GM12872 (cell line): ENCODE data around the gene CTTNBP2.

Experiments used
- CTCF ChIP-seq: IDR thresholded peaks from 3 replicates; pipeline ENCODE4 v1.5.1; 2011; ENCODE audit warnings: low read depth, mild to moderate bottlenecking, low read length, moderate library complexity; ENCODE audit not compliant: insufficient read depth

Gene CTTNBP2

GRCh38 chr7:117835016-117835664, 38.1 kb downstream of the CTTNBP2 start:
- no peak for TF ChIP-seq CTCF

DNA sequence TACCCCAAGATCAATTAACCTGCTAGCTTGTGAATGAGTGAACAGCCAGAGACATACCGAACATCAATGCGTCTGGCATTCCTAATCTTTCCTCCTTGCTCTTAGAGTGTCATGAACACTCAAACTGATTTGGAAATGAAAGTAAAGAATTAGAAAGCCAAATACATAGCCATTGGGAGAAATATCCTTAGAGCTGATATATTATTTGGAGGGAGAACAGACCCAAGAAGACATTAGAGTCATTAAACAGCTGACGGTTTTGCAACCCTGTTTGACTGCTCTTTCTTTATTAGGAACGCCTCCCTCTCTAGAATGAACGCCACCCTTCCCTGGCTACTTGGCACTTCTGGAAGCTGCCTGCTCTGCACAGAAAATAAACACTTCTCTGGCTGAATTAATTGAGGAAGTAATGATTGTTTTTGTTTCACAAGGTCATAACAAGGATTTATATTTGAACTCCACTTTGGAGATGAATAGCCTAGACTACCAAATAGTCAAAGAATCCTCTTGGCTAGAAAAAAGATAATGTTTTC, 42.8 kb downstream of the CTTNBP2 start:
- TF ChIP-seq CTCF = no peak

DNA sequence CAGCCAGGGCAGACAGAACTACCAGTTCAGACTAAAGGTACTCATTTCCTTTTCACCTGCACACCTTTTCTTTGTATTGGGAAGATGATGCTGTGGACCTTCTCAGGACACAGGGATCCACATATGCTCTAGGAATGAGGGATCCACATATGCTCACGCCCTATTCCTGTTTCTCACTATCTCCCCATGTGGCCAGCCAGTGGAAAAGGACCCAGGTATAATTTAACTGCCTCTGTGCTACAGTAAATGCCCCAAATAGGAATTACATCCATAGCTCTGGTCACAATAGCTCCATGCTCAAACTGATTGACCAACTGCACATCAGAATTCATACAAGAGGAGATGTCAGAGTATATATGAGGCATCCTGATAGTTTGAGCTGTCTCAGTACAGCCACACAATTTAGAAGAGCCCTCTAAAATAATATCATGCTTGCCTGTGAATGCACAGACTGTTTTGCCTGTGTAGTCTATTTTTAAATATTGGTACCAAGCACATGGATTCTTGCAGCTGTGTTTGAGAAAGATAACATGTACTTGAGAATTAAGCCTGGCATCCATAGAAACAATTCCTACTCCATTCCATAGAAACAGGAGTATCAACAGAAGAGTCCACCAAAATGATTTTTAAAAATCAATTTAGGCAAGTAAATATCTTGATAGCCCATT, 43.7 kb downstream of the CTTNBP2 start:
- no peak for TF ChIP-seq CTCF

DNA sequence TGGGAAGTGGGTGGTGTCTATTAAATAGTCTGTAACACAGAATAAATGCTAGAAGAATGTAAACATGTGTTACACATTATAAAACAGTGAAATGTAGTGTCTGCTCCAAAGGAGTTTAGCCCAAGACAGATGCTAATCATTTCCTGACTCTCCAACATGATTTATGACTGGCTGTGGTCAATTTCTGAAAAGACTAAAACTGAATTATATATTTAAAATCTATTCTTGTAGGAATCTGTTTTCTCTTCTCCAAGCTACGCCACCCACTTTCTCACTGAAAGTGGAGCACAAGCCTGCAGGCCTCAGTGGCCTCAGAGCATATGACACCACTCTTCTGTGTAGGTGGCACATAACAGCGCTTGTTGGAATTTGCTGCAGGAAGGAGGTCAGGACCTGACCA, 44.4 kb downstream of the CTTNBP2 start:
- TF ChIP-seq CTCF = no peak

GRCh38 chr7:117827862-117828261, 45.4 kb downstream of the CTTNBP2 start:
- TF ChIP-seq CTCF = no peak

DNA sequence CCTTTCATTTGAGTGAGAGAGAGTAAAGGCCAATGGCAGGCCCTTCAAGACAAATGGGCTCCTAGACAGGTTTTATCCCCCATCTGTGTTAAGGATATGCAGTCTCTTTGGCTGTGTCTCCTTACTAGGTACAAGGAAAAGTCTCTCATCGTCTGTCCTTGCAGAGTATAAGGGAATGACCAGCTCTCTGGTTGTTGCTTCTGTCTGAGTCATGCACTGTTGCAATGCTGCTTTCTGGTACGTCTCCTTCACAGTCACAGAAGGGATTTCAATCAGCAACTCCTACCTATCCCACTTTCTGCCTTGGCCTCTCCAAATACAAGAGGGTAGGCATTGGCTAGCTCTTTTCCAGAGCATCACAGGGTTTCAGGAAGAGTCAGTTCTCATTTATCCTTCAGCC, 48.1 kb downstream of the CTTNBP2 start:
- TF ChIP-seq CTCF = no peak

- TF ChIP-seq CTCF = no peak
Measured at GRCh38 chr7:117824592-117824991, 48.6 kb downstream of the CTTNBP2 start.
